ENCODE results near the gene AP1S2. TPM values are rescaled to one million over a fixed set of nuclear protein-coding genes. Genes with fewer than 3 reads are reported as not detected.

The AP1S2 gene
- total and polyA plus RNA-seq, 2 of the 13 experiments (the other 11 are each of a cell fraction or from before 2014, with no cell fraction given) = 10.1 to 18.8 TPM

DNA sequence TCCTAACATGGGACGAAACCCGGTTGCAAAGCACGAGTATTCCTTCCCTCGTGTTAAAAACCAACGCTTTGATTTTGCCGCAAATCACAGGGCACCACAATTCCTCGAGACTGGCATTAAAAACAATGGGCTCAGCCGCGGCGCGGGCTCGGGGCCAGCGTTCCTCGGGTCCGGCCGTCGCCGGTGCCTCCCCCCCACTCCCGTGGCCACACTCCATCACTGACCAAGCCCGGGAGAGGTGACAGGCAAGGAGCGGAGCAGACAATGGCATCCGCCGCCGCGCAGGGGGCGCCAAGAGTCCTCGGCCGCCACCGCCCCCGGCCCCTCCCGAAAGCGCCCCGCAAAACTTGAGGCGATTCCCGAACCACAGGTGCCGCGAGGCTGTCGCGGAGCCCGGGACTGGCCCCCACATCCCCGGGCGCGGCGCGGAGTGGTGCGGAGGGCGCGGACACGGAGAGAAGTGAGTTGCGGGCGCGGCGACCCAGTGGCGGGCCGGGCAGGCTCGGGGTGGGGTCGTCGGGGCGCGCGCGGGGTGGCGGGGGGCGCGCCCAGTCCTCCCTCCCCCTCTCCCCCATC, 445 bp downstream of the AP1S2 start (continued):
- TF ChIP-seq, protein P1, sequence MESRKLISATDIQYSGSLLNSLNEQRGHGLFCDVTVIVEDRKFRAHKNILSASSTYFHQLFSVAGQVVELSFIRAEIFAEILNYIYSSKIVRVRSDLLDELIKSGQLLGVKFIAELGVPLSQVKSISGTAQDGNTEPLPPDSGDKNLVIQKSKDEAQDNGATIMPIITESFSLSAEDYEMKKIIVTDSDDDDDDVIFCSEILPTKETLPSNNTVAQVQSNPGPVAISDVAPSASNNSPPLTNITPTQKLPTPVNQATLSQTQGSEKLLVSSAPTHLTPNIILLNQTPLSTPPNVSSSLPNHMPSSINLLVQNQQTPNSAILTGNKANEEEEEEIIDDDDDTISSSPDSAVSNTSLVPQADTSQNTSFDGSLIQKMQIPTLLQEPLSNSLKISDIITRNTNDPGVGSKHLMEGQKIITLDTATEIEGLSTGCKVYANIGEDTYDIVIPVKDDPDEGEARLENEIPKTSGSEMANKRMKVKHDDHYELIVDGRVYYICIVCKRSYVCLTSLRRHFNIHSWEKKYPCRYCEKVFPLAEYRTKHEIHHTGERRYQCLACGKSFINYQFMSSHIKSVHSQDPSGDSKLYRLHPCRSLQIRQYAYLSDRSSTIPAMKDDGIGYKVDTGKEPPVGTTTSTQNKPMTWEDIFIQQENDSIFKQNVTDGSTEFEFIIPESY (CRISPR knock-in tag; IDR thresholded peaks at IDR 0.05) = no peak
- TF ChIP-seq ZSCAN25 (CRISPR knock-in tag; IDR thresholded peaks at IDR 0.05) (no peak), ZNF205 (CRISPR knock-in tag; IDR thresholded peaks at IDR 0.05) (no peak), NFKBIZ (CRISPR knock-in tag; IDR thresholded peaks at IDR 0.05) (no peak), POGZ (CRISPR knock-in tag; IDR thresholded peaks at IDR 0.05) (no peak), REXO4 (CRISPR knock-in tag; IDR thresholded peaks at IDR 0.05; ENCODE audit: borderline replicate concordance) (no peak), YEATS2 (CRISPR knock-in tag; IDR thresholded peaks at IDR 0.05; ENCODE audit: borderline replicate concordance) (no peak), RARG (CRISPR knock-in tag; IDR thresholded peaks at IDR 0.05; ENCODE audit: low read depth) (no peak), ZBTB21 (CRISPR knock-in tag; IDR thresholded peaks at IDR 0.05) (no peak), ZNF7 (CRISPR knock-in tag; IDR thresholded peaks at IDR 0.05) (no peak), SP2 (CRISPR knock-in tag; IDR thresholded peaks at IDR 0.05) (no peak), TOE1 (CRISPR knock-in tag; IDR thresholded peaks at IDR 0.05) (no peak), ZNF251 (CRISPR knock-in tag; IDR thresholded peaks at IDR 0.05) (no peak), ZNF263 (CRISPR knock-in tag; IDR thresholded peaks at IDR 0.05) (no peak), PHF20 (CRISPR knock-in tag; IDR thresholded peaks at IDR 0.05) (no peak), PRMT3 (CRISPR knock-in tag; IDR thresholded peaks at IDR 0.05; ENCODE audit: borderline replicate concordance, low read depth) (no peak), TSC22D2 (CRISPR knock-in tag; IDR thresholded peaks at IDR 0.05; ENCODE audit: borderline replicate concordance) (no peak), ASH2L (IDR thresholded peaks at IDR 0.05; ENCODE audit: insufficient read length, low read depth, low read length) (peak; percentile 21), ZFP62 (CRISPR knock-in tag; IDR thresholded peaks at IDR 0.05) (no peak)
- TF ChIP-seq, protein P2, sequence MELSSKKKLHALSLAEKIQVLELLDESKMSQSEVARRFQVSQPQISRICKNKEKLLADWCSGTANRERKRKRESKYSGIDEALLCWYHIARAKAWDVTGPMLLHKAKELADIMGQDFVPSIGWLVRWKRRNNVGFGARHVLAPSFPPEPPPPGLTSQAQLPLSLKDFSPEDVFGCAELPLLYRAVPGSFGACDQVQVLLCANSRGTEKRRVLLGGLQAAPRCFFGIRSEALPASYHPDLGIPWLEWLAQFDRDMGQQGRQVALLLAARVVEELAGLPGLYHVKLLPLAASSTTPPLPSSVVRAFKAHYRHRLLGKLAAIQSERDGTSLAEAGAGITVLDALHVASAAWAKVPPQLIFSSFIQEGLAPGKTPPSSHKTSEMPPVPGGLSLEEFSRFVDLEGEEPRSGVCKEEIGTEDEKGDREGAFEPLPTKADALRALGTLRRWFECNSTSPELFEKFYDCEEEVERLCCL (CRISPR knock-in tag; IDR thresholded peaks at IDR 0.05; ENCODE audit: borderline replicate concordance) = no peak
- TF ChIP-seq, protein P3, sequence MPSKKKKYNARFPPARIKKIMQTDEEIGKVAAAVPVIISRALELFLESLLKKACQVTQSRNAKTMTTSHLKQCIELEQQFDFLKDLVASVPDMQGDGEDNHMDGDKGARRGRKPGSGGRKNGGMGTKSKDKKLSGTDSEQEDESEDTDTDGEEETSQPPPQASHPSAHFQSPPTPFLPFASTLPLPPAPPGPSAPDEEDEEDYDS (CRISPR knock-in tag; IDR thresholded peaks at IDR 0.05) = no peak
- TF ChIP-seq, protein P4, sequence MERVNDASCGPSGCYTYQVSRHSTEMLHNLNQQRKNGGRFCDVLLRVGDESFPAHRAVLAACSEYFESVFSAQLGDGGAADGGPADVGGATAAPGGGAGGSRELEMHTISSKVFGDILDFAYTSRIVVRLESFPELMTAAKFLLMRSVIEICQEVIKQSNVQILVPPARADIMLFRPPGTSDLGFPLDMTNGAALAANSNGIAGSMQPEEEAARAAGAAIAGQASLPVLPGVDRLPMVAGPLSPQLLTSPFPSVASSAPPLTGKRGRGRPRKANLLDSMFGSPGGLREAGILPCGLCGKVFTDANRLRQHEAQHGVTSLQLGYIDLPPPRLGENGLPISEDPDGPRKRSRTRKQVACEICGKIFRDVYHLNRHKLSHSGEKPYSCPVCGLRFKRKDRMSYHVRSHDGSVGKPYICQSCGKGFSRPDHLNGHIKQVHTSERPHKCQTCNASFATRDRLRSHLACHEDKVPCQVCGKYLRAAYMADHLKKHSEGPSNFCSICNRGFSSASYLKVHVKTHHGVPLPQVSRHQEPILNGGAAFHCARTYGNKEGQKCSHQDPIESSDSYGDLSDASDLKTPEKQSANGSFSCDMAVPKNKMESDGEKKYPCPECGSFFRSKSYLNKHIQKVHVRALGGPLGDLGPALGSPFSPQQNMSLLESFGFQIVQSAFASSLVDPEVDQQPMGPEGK (CRISPR knock-in tag; IDR thresholded peaks at IDR 0.05) = peak; percentile 72
- TF ChIP-seq, protein P5, sequence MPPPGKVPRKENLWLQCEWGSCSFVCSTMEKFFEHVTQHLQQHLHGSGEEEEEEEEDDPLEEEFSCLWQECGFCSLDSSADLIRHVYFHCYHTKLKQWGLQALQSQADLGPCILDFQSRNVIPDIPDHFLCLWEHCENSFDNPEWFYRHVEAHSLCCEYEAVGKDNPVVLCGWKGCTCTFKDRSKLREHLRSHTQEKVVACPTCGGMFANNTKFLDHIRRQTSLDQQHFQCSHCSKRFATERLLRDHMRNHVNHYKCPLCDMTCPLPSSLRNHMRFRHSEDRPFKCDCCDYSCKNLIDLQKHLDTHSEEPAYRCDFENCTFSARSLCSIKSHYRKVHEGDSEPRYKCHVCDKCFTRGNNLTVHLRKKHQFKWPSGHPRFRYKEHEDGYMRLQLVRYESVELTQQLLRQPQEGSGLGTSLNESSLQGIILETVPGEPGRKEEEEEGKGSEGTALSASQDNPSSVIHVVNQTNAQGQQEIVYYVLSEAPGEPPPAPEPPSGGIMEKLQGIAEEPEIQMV (CRISPR knock-in tag; IDR thresholded peaks at IDR 0.05; ENCODE audit: low read depth) = no peak
- TF ChIP-seq, protein P6, sequence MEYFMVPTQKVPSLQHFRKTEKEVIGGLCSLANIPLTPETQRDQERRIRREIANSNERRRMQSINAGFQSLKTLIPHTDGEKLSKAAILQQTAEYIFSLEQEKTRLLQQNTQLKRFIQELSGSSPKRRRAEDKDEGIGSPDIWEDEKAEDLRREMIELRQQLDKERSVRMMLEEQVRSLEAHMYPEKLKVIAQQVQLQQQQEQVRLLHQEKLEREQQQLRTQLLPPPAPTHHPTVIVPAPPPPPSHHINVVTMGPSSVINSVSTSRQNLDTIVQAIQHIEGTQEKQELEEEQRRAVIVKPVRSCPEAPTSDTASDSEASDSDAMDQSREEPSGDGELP (IDR thresholded peaks at IDR 0.05; ENCODE audit: borderline replicate concordance, low read depth) = no peak

All from HepG2 (cell line).